Cardiac septum (tissue), 1 donor: ENCODE results near the gene P2RY11. TPM values are rescaled to one million over a fixed set of nuclear protein-coding genes. Genes with fewer than 3 reads are reported as not detected.
A peak's percentile ranks its signal among the peaks of the same experiment; 100 is the strongest.

Source experiments
- DNase-seq: peaks from one replicate; pipeline ENCODE4 v3.0.0-alpha.2; 2020; ENCODE audit warnings: low spot score
- intact Hi-C: fragments of 100-400 bp; cut with DNase I; formaldehyde crosslinking; loops from one replicate; pipeline ENCODE4 v1.14.0; 2022
- total RNA-seq: library from RNA; stranded (reverse); fragmentation: NEBNext Ultra II Directional; extraction: Animal tissue kit (Norgen Biotek cat#: 25700); gene quantifications from one replicate; pipeline ENCODE4 v1.2.1, GENCODE V29; 2021
- donor health status: DM: no; HTN: no; CAD: no.

P2RY11 gene
- total RNA-seq, 1 donor from 2014 or later = 10.0 TPM

- DNase-seq = no peak
- intact Hi-C loops = no loop called here
Measured at GRCh38 chr19:10091895-10092641, 19.4 kb upstream of the P2RY11 start.

DNA sequence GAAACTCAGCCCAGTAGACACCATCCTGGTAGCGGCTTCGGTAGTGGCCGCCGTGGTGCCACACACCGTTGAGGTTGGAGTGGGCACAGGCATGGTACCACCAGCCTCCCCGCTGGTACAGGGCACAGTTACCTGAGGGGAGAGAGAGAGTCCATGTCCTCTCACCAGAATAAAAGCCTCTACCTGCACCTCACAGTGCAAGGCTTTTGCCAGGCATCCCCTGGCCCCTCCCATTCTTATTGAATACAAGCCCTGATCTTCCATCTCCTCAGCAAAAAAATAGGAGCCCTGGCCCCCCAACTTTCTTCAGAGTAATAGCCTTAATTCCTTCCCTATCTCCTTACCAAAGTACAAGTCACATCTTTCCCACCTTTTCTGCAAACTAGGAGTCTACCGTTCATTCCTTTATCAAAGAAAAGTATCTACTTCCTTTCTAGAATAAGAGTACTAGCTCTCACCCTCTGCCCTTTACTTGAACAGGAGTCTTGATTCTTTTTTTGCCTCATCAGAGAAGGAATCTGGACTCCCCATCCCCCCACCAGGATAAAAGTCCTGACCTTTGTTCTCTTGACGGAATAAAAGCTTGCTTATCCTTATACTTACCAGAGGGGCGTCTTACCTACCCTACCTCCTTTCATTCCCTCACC is 18.7 kb upstream of the P2RY11 start:
- intact Hi-C loops = no loop called here
- DNase-seq = no peak

GRCh38 chr19:10093295-10094186 is 18.0 kb upstream of the P2RY11 start:
- DNase-seq = no peak

GRCh38 chr19:10095622-10095947 is 15.9 kb upstream of the P2RY11 start:
- intact Hi-C loops = no loop called here
- DNase-seq = no peak

More at GRCh38 chr19:10093295-10094186, 18.0 kb upstream of the P2RY11 start:
- intact Hi-C loops = no loop called here

DNA sequence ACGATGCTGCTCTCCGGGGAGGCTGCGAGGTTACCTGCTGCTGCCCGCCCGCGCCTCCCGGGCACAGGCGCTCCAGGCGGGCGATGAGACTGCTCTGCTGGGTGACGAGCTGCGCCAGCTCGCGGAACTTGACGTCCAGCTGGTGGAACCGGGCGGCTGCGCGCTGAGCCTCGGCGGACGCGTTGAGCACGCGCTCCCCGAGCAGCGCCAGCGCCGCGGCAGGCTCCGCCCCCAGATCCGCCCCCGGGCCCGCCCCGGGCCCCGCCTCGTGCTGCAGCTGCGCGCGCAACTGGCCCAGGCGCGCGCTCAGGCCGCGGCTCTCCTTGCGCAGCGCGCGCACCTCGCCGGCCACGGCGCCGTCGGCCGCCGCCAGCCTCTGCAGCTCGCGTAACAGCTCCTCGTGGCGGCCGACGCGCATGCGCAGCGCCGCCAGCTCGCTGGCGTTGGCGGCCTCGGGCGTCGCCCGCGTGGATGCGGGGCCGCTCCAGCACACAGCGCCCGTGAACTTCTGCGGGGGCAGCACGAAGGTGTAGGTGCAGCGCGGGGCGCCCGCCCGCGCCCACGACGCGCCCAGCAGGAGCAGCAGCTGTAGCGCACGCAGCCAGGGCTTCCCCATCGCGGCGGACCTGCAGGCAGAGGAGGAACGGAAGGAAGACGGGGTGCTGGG is 15.4 kb upstream of the P2RY11 start:
- DNase-seq = peak; percentile 94
- intact Hi-C loops = no loop called here

DNA sequence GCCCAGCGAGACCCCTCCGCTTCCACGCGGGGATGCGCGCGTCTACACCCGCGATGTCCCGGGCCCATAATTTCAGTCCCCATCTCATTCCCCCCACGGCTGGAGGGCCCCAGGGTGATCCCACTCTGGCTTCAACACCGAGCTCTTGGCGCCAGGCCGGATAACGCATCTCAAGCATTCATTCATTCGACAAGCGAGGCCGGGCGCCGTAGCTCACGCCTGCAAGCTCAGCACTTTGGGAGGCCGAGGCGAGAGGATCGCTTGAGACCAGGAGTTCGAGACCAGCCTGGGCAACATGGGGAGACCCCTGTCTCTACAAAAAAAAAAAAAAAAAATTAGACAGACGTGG is 14.9 kb upstream of the P2RY11 start:
- intact Hi-C loops = no loop called here
- DNase-seq = no peak

DNA sequence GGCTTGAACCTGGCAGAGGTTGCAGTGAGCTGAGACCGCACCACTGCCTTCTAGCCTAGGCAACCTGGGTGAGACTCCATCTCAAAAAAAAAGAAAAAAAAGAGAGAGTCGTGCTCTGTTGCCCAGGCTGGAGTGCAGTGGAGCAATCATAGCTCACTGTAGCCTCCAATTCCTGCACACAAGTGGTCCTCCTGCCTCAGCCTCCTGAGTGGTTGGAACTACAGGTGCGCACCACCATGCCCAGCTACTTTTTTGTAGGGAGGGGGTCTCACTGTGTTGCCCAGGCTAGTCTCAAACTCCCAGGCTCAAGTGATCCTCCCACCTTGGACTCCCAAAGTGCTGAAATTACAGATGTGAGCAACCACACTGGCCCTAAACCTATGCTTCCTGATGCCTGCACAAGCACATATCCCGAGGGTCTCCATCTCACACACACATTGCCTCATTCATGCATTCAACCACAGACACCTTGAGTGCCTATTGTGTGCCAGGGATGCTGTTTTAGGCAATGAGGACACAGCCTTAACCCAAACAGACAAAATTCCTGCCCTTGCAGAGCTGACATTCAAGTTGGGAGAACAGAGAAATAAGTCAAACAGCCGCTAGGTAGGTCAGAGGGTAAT is 11.2 kb upstream of the P2RY11 start:
- DNase-seq = no peak
- intact Hi-C loops = no loop called here

GRCh38 chr19:10102787-10103236 is 8.7 kb upstream of the P2RY11 start:
- no peak for DNase-seq
- intact Hi-C loops = no loop called here

GRCh38 chr19:10104130-10104513 is 7.4 kb upstream of the P2RY11 start:
- intact Hi-C loops = no loop called here
- DNase-seq = no peak

- intact Hi-C loops = loop anchor here (5.0 kb wide), 1 partner anchor 147 kb away; the partner anchor contains the start of gene MRPL4
- DNase-seq = no peak
Measured at GRCh38 chr19:10104665-10105508, 6.6 kb upstream of the P2RY11 start.

DNA sequence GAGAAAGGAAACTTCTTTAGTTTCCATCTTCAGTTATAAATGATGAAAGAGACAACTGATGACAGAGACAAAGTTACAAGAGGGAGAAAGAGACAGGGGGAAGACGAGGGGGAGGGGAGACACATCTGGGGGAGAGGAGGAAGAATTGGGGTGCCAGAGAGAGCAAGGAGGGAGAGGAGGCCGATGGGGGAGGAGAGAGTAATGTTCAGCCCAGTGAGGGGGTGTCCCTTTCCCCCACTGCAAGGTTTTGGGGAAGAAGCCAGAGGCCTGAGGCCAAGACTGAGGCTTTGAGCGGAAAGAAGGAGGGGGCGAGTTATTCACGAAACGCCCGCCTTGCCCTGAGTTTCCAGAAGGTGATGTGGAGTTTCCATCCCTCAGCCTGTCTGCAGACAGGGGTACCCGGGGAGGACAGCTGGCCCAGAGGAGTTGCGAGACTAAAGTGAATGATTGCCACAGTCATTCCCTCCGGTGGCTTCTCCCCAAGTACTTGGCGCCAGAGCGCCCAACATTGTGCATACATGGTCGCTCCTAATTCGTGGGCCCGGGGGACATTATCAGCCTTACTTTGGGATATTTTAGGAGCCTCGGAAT is 5.9 kb upstream of the P2RY11 start:
- intact Hi-C loops = loop anchor here (5.0 kb wide), 1 partner anchor 147 kb away; the partner anchor contains the start of gene MRPL4
- DNase-seq = no peak

DNA sequence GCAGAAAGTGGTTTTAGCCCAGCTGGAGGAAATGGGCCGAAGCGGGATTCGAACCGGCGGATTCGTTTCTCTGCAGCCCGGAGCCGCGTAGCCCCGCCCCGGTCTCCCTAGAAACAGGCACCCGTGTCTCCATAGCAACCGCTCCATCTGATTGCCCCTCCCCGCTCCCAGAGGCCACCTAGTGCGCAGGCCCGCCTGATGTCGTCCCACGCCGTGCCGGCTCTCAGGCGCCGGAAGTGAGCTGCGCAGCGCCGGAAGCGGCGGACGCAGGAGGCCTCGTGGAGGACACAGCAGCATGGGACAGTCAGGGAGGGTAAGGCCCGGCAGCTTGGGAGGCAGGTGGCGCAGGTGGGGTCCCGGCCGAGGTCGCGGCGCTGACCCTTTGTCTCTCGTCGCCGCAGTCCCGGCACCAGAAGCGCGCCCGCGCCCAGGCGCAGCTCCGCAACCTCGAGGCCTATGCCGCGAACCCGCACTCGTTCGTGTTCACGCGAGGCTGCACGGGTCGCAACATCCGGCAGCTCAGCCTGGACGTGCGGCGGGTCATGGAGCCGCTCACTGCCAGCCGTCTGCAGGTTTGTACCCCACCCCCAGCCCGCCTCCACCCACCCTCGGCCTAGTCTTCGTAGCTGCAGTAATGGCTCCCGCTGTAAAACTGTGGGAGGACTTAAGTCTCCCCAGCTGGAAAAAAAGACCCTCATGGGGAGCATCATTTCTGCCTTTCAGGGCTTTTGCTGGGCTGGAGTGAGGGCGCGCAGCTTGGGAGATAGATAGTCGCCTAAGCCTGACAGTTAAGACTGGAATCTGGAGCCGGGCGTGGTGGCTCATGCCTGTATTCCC is 5.2 kb upstream of the P2RY11 start, which contains the start of gene PPAN:
TSS of gene PPAN (plus strand) at position 263 of the 837 bp plus-strand sequence. CDS start at position 296, 33 bp downstream.
- peak; percentile 98 for DNase-seq
- intact Hi-C loops = loop anchor here (5.0 kb wide), 1 partner anchor 146 kb away; the partner anchor contains the start of gene MRPL4

- DNase-seq = no peak
- intact Hi-C loops = loop anchor here (5.0 kb wide), 1 partner anchor 145 kb away; the partner anchor contains the start of gene MRPL4
Measured at GRCh38 chr19:10107254-10107653, 4.2 kb upstream of the P2RY11 start.

DNA sequence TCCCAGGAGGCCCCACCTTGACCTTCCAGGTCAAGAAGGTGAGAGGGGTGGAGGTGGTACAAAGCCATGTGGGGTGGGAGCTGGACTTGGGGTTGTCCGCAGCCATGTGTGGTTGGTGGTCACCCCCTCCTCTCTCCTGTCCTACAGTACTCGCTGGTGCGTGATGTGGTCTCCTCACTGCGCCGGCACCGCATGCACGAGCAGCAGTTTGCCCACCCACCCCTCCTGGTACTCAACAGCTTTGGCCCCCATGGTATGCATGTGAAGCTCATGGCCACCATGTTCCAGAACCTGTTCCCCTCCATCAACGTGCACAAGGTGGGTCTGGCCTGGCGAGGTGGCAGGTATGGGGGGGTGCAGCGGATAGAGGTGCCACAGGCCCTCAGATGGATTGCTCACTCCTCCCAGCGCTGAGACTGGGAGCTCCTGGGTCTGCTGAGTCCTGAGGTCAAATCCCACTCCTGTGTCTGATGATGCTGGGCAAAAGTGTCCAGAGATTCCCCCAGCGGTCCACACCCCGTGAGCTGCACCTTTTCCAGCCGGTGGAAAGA is 3.6 kb upstream of the P2RY11 start:
- no peak for DNase-seq
- intact Hi-C loops = loop anchor here (5.0 kb wide), 1 partner anchor 144 kb away; the partner anchor contains the start of gene MRPL4

GRCh38 chr19:10109528-10109927 is 2.0 kb upstream of the P2RY11 start:
- DNase-seq = no peak

More at GRCh38 chr19:10109528-10109927, 2.0 kb upstream of the P2RY11 start:
- intact Hi-C loops = loop anchor here (5.0 kb wide), 1 partner anchor 143 kb away; the partner anchor contains the start of gene MRPL4
